GM20000 (cell line): ENCODE measurements around the gene HOXA9.

Source experiments
- DNase-seq: peaks from one replicate; pipeline ENCODE4 v3.0.0; 2012; ENCODE audit warnings: low spot score
- TF ChIP-seq, protein P1 (sequence below): IDR thresholded peaks from 2 replicates; pipeline ENCODE4 v1.5.1; 2012; ENCODE audit warnings: mild to moderate bottlenecking, control low read depth; ENCODE audit errors: extremely low read depth, missing control alignments

HOXA9 gene

DNA sequence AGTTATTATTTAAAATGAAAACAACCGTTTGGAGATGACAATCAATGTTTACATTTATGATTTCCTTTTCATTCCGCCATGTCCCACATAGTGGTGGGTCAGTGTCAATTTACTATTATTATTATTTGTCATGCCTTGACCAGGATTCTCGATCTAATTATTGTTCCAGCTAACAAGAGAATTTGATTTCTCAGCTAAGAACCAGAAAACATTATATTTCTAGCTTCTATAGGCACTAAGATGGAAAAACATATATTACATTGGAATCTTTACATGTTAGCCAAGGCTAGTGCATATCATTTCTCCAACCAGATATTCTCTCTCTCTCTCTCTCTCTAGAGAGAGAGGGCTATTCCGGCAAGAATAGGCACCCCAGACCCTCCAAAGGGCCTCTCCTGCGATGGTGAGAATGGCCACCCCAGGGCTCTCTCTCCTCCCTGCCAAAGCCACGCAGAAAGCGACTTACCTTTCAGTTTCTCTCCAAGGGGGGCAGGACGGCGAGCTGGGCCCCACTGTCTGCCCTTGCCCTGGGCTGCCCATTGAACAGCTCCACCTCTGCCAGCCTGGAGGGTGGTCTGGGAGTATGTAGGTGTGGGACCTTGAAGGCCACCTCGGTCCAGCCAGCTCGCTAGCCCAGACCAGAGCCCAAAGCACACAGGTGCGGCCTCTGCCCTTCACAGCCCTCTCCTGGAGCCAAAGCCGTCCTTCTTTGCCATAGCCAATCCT, 15.3 kb downstream of the HOXA9 start:
- no peak for DNase-seq
- TF ChIP-seq, protein P1, sequence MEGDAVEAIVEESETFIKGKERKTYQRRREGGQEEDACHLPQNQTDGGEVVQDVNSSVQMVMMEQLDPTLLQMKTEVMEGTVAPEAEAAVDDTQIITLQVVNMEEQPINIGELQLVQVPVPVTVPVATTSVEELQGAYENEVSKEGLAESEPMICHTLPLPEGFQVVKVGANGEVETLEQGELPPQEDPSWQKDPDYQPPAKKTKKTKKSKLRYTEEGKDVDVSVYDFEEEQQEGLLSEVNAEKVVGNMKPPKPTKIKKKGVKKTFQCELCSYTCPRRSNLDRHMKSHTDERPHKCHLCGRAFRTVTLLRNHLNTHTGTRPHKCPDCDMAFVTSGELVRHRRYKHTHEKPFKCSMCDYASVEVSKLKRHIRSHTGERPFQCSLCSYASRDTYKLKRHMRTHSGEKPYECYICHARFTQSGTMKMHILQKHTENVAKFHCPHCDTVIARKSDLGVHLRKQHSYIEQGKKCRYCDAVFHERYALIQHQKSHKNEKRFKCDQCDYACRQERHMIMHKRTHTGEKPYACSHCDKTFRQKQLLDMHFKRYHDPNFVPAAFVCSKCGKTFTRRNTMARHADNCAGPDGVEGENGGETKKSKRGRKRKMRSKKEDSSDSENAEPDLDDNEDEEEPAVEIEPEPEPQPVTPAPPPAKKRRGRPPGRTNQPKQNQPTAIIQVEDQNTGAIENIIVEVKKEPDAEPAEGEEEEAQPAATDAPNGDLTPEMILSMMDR, result no peak

DNA sequence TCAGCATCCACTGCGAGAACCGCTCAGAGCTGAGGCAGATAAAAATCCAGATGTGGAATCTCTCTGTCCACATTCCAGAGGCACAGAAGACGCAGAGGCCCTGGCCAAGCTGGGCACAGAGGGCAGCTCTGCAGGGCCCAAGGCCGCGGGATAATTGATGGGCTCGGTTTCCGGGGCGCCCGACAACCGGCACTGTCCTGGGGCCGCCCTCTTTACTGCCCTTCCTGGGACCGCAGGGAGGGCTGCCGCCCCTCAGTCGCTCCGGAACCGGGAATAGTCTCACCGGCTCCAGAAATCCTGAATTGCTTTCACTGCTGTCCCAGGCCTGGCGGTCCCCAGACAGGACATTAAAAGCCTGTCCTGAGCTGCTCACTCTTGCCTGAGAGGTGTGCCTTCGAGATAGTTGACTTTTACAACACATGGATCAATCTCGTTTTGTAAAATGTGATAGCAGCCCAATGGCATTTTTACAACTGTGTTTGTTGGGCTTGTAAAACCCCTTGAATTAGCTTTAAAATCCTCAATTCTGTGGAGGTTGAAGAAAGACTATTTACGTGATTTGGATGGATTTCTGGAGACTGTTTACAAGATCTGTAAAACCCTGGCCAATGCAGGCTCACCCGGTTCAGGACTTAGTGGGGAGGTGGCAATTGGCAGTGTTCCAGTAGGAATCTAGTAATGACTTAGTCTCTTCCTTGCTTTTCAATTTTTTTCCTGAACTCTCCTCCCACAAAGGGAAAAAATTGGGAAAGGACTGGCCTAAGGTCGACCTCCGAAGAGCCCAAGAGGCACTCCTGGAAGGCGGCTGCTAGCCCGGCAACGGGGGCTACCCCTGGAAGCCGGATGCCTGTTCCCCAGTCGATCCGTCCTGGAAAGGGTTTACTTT, 16.3 kb downstream of the HOXA9 start:
- TF ChIP-seq, protein P1, result no peak
- no peak for DNase-seq

- TF ChIP-seq, protein P1, result no peak
- no peak for DNase-seq
Observed at GRCh38 chr7:27148031-27148755, 17.1 kb downstream of the HOXA9 start.

DNA sequence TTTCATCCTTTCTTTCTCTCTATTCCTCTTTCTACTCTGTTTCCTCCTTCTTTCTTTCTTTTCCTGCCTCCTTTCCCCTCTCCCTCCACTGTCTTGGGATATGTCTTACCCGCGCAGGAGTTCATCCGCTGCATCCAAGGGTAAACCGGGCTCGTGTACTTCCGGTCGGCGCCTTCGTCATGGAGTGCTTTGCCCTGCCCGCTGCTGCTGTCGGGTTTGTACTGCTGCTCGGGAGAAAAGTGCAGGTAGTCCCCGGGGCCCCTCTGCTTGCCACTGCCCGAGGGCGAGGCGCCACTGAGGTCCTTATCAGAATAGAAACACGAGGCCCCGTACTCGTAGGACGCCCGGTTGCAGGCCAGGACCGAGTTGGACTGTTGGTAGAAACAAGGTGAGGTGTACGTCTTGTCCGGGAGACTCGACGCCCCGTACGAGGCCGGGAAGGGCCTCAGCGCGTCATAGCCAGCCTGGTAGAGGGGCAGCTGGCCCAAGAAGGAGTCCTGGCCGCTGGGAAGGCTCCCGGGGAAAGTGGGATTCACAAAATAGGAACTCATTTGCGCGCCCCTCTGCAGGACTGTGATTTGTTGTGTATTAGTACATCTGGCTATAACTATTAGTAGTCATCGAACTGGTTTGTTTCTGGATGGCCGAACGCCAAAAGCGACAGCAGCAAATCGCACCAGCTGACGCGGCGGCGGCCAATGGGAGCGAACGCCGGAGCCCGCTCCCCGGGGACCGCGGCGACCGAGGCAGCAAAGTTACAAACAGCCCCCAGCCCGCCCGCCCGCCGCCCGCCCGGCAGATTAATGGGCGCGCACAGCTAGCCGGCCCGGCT, 17.9 kb downstream of the HOXA9 start, which contains the start of gene HOXA6:
Gene HOXA6 (minus strand): TSS at position 576 of the 832 bp plus-strand sequence. CDS start 25 bp downstream, at position 551.
- DNase-seq, result no peak
- TF ChIP-seq, protein P1, result no peak

DNA sequence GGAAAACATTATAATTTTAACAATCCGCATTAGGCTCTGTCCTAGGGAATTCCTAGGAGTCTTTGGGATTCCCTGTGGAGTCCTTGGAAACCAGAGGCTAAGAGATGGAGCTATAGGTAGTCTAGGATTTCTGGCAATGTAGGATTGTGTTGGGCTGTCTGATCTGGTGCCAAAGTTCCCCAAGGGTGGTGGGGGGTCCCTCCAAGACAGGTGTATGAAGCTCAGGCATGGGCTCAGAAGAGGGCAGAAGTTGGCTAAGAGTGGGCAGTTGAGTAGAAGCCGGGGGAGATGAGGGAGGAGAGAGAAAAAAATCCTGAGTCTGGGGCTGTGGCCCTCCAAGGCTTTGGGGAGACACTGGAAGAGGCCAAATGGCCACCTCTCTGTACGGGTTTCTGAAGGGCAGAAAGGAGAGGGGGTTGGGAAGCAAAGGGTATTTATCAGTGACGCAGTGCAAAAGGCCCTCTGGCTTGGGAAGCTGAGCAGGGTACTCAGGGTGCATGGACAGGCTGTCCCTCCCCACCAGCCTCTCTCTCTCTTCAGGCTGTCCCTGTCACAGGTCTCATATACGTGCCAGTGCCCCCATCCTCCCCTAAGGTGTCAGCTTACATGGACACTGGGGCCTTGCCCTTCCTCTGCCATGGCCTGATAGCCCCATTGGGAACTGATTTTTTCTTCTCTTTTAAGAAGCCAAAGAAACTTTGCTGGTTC, 18.7 kb downstream of the HOXA9 start:
- TF ChIP-seq, protein P1, result no peak
- DNase-seq, result no peak

GRCh38 chr7:27145914-27146412, 19.4 kb downstream of the HOXA9 start:
- no peak for DNase-seq
- TF ChIP-seq, protein P1, result no peak
